Transverse colon (tissue), 4 donors: ENCODE data around the gene CCNO. TPM values are rescaled to one million over a fixed set of nuclear protein-coding genes. Genes with fewer than 3 reads are reported as not detected.

Source experiments
- DNase-seq: peaks from one replicate; pipeline ENCODE4 v3.0.0-alpha.2; 2019
- H3K27ac ChIP-seq, 4 donors: fragments of 200-600 bp; sonication (generic); 2 replicates each; pipeline ENCODE4 v1.5.1; 2016 to 2018; ENCODE audit warnings: inconsistent platforms in 4 of 4
- H3K27me3 ChIP-seq: fragments of 200-600 bp; sonication (generic); 2 replicates; pipeline ENCODE4 v1.5.1; 2017; ENCODE audit warnings: inconsistent platforms
- H3K36me3 ChIP-seq, 4 donors: fragments of 200-600 bp; sonication (generic); 2 replicates each; pipeline ENCODE4 v1.5.1; 2017 to 2019; ENCODE audit warnings: inconsistent platforms in 4 of 4
- H3K4me1 ChIP-seq, 4 donors: fragments of 200-600 bp; sonication (generic); 2 replicates each; pipeline ENCODE4 v1.5.1; 2017 to 2020; ENCODE audit warnings: inconsistent platforms in 4 of 4
- H3K4me3 ChIP-seq, 4 donors: fragments of 200-600 bp; sonication (generic); 1 replicate in 1 of 4; 2 replicates in 3 of 4; pipeline versions ENCODE4 v1.5.1 to v1.6.1; 2017 to 2019; ENCODE audit warnings: inconsistent platforms in 4 of 4
- H3K9me3 ChIP-seq, 2 donors: fragments of 200-600 bp; sonication (generic); 2 replicates each; pipeline ENCODE4 v1.5.1; 2017 to 2019; ENCODE audit warnings: inconsistent platforms in 2 of 2
- EP300 ChIP-seq: sonication (generic); formaldehyde crosslinking; IDR thresholded peaks from one replicate; pipeline ENCODE4 v1.6.1; 2017; ENCODE audit warnings: antibody characterized with exemption, low read depth
- POLR2A ChIP-seq: fragments of 450-650 bp; IDR thresholded peaks from one replicate; pipeline ENCODE4 v1.6.1; 2016; ENCODE audit warnings: antibody characterized with exemption, mild to moderate bottlenecking, moderate library complexity
- POLR2AphosphoS5 ChIP-seq, 3 donors: sonication (generic); formaldehyde crosslinking; IDR thresholded peaks; one replicate each; pipeline ENCODE4 v1.6.1; 2016; ENCODE audit warnings: antibody characterized with exemption in 3 of 3
- WGBS, 2 donors: methylation state at CpG; one replicate each; pipeline ENCODE4 v1.1.5; 2018; ENCODE audit warnings: low coverage in 1 of 2; 5-methylcytosine and 5-hydroxymethylcytosine counted together
- in situ Hi-C, 4 donors: fragments of 200-750 bp; cut with MboI; loops; one replicate each; pipeline versions ENCODE4 v1.15.0 to v1.15.1; 2017; ENCODE audit warnings: low sequenced_read_pairs in 3 of 4, low pct_ligation_motif_present in 1 of 4, low pct_unique_long_range_greater_than_20kb in 1 of 4
- intact Hi-C: fragments of 100-400 bp; cut with DNase I; formaldehyde crosslinking; loops from one replicate; pipeline ENCODE4 v1.15.1; 2023; ENCODE audit warnings: low total_unique reads
- total RNA-seq, 4 donors: library from RNA; depleted of rRNA; stranded (reverse); fragments of >200 nt; gene quantifications; one replicate each; pipeline ENCODE4 v1.1.0, GENCODE V29; 2016
- TF ChIP-seq, protein P1 (sequence below), 5 experiments: fragments of 200-600 bp in 3 of 5; fragments of 450-650 bp in 2 of 5; sonication (generic) in 3 of 5; IDR thresholded peaks; 1 replicate in 2 of 5; 2 replicates in 3 of 5; pipeline ENCODE4 v1.5.1; 2016 to 2017; ENCODE audit warnings: antibody characterized with exemption in 5 of 5, inconsistent platforms in 3 of 5, mild to moderate bottlenecking in 2 of 5, moderate library complexity in 1 of 5

Gene CCNO
- total RNA-seq, 4 donors from 2014 or later = 0.80 to 6.0 (median 2.8) TPM

DNA sequence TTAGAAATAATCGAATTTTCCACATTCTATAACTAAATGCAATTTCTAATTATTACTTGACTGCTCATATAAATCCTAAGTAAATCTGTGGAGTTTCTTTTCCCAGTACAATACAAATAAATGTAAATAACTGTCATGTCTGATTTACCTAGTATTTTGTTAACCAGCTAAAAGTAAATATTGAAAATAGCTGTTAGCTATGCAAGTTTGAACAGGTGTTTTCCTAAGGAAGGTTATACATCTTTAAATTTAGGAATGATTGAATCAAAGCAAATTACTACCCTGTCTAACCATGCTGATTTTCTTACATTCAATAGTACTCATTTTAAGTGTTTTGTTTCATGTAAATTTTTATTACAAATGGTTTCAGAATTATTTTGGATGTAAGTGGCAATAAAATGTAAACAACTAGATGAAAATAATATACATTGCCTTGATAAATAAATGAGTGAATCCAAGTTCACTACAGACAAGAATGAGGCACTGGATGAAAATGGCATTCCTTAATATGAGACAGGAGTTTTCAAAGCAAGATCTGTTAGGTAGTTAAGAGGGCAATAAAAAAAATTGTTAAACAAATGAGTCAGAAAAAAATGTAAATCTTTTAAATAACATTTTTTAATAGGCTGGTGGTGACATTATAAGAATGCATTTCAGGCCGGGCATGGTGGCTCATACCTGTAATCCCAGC is 22.1 kb downstream of the CCNO start:
- peaks cover 15% of the 10 kb centered on the region for H3K27me3 ChIP-seq
- H3K4me1 ChIP-seq = no peaks in the 10 kb centered on the region
- no peak overlapping the region for H3K4me3 ChIP-seq
- intact Hi-C loops = no loop called here
- TF ChIP-seq POLR2A (no peak), EP300 (no peak), POLR2AphosphoS5 (IDR thresholded peaks at IDR 0.05) (no peak)
- TF ChIP-seq, protein P1, sequence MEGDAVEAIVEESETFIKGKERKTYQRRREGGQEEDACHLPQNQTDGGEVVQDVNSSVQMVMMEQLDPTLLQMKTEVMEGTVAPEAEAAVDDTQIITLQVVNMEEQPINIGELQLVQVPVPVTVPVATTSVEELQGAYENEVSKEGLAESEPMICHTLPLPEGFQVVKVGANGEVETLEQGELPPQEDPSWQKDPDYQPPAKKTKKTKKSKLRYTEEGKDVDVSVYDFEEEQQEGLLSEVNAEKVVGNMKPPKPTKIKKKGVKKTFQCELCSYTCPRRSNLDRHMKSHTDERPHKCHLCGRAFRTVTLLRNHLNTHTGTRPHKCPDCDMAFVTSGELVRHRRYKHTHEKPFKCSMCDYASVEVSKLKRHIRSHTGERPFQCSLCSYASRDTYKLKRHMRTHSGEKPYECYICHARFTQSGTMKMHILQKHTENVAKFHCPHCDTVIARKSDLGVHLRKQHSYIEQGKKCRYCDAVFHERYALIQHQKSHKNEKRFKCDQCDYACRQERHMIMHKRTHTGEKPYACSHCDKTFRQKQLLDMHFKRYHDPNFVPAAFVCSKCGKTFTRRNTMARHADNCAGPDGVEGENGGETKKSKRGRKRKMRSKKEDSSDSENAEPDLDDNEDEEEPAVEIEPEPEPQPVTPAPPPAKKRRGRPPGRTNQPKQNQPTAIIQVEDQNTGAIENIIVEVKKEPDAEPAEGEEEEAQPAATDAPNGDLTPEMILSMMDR (IDR thresholded peaks at IDR 0.05) = no peak
- H3K9me3 ChIP-seq = no peaks in the 10 kb centered on the region
- H3K27ac ChIP-seq = no peak overlapping the region
- in situ Hi-C loops = no loop called here
- DNase-seq = no peak
- no peaks in the 10 kb centered on the region for H3K36me3 ChIP-seq
- WGBS, 2 donors = 65 to 67% methylated on average over 1 to 2 of the region's 2 CpGs

DNA sequence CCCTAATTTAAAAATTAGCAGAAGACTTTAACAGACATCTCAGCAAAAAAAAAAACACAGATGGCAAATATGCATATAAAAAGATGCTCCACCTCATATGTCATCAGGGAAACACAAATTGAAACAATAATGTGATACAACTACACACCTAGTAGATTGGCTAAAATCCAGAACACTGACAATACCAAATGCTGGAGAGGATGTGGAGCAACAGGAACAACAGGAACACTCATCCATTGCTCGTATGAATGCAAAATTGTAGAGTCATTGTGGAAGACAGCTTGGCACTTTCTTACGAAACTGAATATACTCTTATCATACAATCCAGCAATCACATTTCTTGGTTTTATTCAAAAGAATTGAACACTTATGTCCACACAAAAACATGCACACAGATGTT is 28.4 kb downstream of the CCNO start:
- peaks cover 39% of the 10 kb centered on the region for H3K27me3 ChIP-seq
- H3K36me3 ChIP-seq = no peaks in the 10 kb centered on the region
- H3K27ac ChIP-seq = no peak overlapping the region
- H3K4me1 ChIP-seq = no peaks in the 10 kb centered on the region
- intact Hi-C loops (no loop called here), in situ Hi-C loops (no loop called here)
- H3K9me3 ChIP-seq = no peaks in the 10 kb centered on the region
- no peak overlapping the region for H3K4me3 ChIP-seq
- no peak for DNase-seq
- WGBS, 2 donors = 34 to 50% methylated on average over 2 of the region's 2 CpGs
- no peak for TF ChIP-seq POLR2A

DNA sequence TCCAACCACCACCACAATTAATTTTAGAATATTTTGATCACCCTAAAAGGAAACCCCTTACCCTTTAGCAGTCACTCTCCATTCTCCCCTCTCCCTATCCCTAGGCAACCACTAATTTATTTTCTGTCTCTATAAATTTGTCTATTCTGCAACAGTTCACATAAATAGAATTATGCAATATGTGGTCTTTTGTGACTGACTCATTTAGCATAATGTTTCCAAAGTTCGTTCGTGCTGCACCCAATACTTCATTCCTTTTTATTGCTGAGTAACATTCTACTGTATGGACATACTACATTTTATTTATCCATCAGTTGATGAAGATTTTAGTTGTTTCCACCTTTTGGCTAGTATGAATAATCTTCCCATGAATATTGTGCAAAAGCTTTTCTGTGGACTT is 42.2 kb downstream of the CCNO start:
- H3K9me3 ChIP-seq = no peaks in the 10 kb centered on the region
- H3K4me1 ChIP-seq = no peaks in the 10 kb centered on the region
- intact Hi-C loops (no loop called here), in situ Hi-C loops (no loop called here)
- no peak overlapping the region for H3K27ac ChIP-seq
- H3K36me3 ChIP-seq = no peaks in the 10 kb centered on the region
- DNase-seq = no peak
- no peak overlapping the region for H3K4me3 ChIP-seq
- peaks cover 90% of the 10 kb centered on the region for H3K27me3 ChIP-seq
- no peak for TF ChIP-seq POLR2A
- TF ChIP-seq, protein P1 (IDR thresholded peaks at IDR 0.05) = no peak
- TF ChIP-seq POLR2AphosphoS5 (IDR thresholded peaks at IDR 0.05) = no peak
- no peak for TF ChIP-seq EP300
- 61 to 69% methylated on average over 2 of the region's 2 CpGs for WGBS, 2 donors

DNA sequence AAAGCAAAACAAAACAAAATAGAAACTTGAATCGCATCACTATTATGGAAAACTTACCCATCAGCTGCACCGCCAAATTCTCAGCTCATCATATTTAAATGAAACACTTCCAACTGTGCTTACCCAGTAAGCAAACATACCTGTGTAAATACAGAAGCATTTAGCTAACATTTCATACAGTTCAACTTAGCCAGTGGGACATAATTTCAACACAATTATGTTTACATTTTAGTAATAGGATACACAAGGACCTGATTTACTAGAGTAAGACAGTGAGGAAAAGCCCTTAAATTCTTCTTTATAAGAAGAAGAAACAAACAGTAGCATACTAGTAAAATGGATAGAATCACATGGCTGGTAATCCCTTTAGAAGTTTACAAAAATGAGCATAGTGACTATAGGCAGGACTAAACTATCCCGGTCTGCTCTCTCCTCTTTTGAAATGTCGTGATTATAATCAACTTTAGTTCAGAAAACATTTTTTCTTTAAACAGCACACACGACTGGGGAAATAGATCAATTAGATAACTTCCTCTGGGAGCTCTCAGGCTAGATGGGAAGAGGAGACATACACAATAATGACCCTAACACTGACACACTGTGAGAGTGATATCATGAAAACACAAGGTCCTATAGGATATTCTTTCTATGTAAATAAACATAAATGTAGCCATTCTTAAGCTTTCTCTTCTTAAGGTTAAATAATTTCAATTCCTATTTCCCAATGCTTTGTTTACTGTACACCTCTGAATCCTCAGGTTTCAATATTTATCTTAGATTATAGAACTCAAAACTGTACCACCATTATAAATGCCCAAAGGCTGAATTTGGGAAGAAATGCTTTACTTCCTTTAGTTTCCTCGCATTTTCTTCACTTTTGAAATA is 44.5 kb downstream of the CCNO start:
- Histone ChIP-seq H3K4me3 (no peak overlapping the region), H3K4me1 (no peaks in the 10 kb centered on the region), H3K27me3 (peaks cover 96% of the 10 kb centered on the region), H3K27ac (no peak overlapping the region), H3K36me3 (no peaks in the 10 kb centered on the region), H3K9me3 (no peaks in the 10 kb centered on the region)
- TF ChIP-seq POLR2A = no peak
- TF ChIP-seq, protein P1 (IDR thresholded peaks at IDR 0.05) = no peak
- TF ChIP-seq POLR2AphosphoS5 (IDR thresholded peaks at IDR 0.05) = no peak
- no peak for TF ChIP-seq EP300
- intact Hi-C loops (no loop called here), in situ Hi-C loops (no loop called here)
- WGBS, 2 donors = 45 to 51% methylated on average over 6 of the region's 6 CpGs
- DNase-seq = no peak
